Measurements from ENCODE around the gene PLSCR1.

The PLSCR1 gene

GRCh38 chr3:146542978-146543377 is 1.4 kb downstream of the PLSCR1 start:
- DNase-seq (ENCODE audit: extremely low read depth, low read depth): no peak
- no peak for TF ChIP-seq CTCF (IDR thresholded peaks at IDR 0.05; ENCODE audit: low read depth, low read length)

- DNase-seq (ENCODE audit: extremely low read depth, low read depth): no peak
- no peak for TF ChIP-seq CTCF (IDR thresholded peaks at IDR 0.05; ENCODE audit: low read depth, low read length)
Observed at GRCh38 chr3:146542179-146542578, 2.2 kb downstream of the PLSCR1 start.

GRCh38 chr3:146540978-146541377 is 3.4 kb downstream of the PLSCR1 start:
- no peak for DNase-seq (ENCODE audit: extremely low read depth, low read depth)
- no peak for TF ChIP-seq CTCF (IDR thresholded peaks at IDR 0.05; ENCODE audit: low read depth, low read length)

- TF ChIP-seq CTCF (IDR thresholded peaks at IDR 0.05; ENCODE audit: low read depth, low read length): no peak
Observed at GRCh38 chr3:146540236-146540635, 4.2 kb downstream of the PLSCR1 start.

GRCh38 chr3:146539315-146539714 is 5.1 kb downstream of the PLSCR1 start:
- DNase-seq (ENCODE audit: extremely low read depth, low read depth): no peak
- no peak for TF ChIP-seq CTCF (IDR thresholded peaks at IDR 0.05; ENCODE audit: low read depth, low read length)

More at GRCh38 chr3:146540236-146540635, 4.2 kb downstream of the PLSCR1 start:
- DNase-seq (ENCODE audit: extremely low read depth, low read depth): no peak

- no peak for DNase-seq (ENCODE audit: extremely low read depth, low read depth)
- TF ChIP-seq CTCF (IDR thresholded peaks at IDR 0.05; ENCODE audit: low read depth, low read length): no peak
Observed at GRCh38 chr3:146537603-146538002, 6.8 kb downstream of the PLSCR1 start.

GRCh38 chr3:146536681-146537080 is 7.7 kb downstream of the PLSCR1 start:
- no peak for DNase-seq (ENCODE audit: extremely low read depth, low read depth)
- no peak for TF ChIP-seq CTCF (IDR thresholded peaks at IDR 0.05; ENCODE audit: low read depth, low read length)

Measured in AG09319 (cell line).